HepG2 (cell line): ENCODE data around the gene PMM2.
A peak's percentile ranks its signal among the peaks of the same experiment; 100 is the strongest.

ENCODE experiments used
- BRCA1 ChIP-seq: sonication (generic); formaldehyde crosslinking; IDR thresholded peaks from 2 replicates; pipeline ENCODE4 v1.4.0; 2020; ENCODE audit warnings: missing genetic modification reagents
- CBX5 ChIP-seq: sonication (generic); formaldehyde crosslinking; IDR thresholded peaks from 2 replicates; pipeline ENCODE4 v1.4.0; 2020; ENCODE audit warnings: missing genetic modification reagents, borderline replicate concordance
- CREB1 ChIP-seq, 2 experiments: fragments of 450-650 bp in 1 of 2; IDR thresholded peaks; 2 replicates each; pipeline ENCODE4 v1.6.1; 2016 to 2017; ENCODE audit warnings: control low read depth in 1 of 2, mild to moderate bottlenecking in 1 of 2, missing compliant biosample characterization in 1 of 2, missing genetic modification characterization in 1 of 2
- CTCF ChIP-seq: sonication (generic); formaldehyde crosslinking; IDR thresholded peaks from 2 replicates; pipeline ENCODE4 v1.5.0; 2020; ENCODE audit warnings: mild to moderate bottlenecking, missing genetic modification reagents, moderate library complexity
- FOXP4 ChIP-seq: sonication (generic); formaldehyde crosslinking; IDR thresholded peaks from 2 replicates; pipeline ENCODE4 v1.4.0; 2020; ENCODE audit warnings: missing genetic modification reagents
- MAFF ChIP-seq: IDR thresholded peaks from 2 replicates; pipeline ENCODE4 v1.6.1; 2011; ENCODE audit warnings: low read depth, low read length, improper control_type of control experiment
- POLR2A ChIP-seq, 2 experiments: IDR thresholded peaks; 2 replicates each; pipeline ENCODE4 v1.6.1; 2011; ENCODE audit warnings: low read depth in 2 of 2, low read length in 2 of 2, mild to moderate bottlenecking in 1 of 2, moderate library complexity in 1 of 2; ENCODE audit not compliant: insufficient read depth in 1 of 2
- TCF12 ChIP-seq, 2 experiments: fragments of 450-650 bp in 1 of 2; sonication (generic) in 1 of 2; formaldehyde crosslinking in 1 of 2; IDR thresholded peaks; 2 replicates each; pipeline versions ENCODE4 v1.6.1 to v1.8.0; 2017 to 2022; ENCODE audit warnings: antibody characterized with exemption in 1 of 2, mild to moderate bottlenecking in 1 of 2, missing genetic modification reagents in 1 of 2, moderate library complexity in 1 of 2
- ZBTB43 ChIP-seq: sonication (generic); formaldehyde crosslinking; conservative IDR thresholded peaks from 2 replicates; pipeline ENCODE4 v1.4.0; 2020; ENCODE audit warnings: missing genetic modification reagents
- ZNF180 ChIP-seq: sonication (generic); formaldehyde crosslinking; IDR thresholded peaks from 2 replicates; pipeline ENCODE4 v1.4.0; 2020; ENCODE audit warnings: low read depth, missing genetic modification reagents, borderline replicate concordance
- ZSCAN29 ChIP-seq: sonication (generic); formaldehyde crosslinking; conservative IDR thresholded peaks from 2 replicates; pipeline ENCODE4 v1.4.0; 2020; ENCODE audit warnings: mild to moderate bottlenecking, missing genetic modification reagents

GRCh38 chr16:8868416-8869211 lies 71.0 kb downstream of the PMM2 start, which contains the start of gene CARHSP1:
- TF ChIP-seq POLR2A (IDR thresholded peaks at IDR 0.05; ENCODE audit: insufficient read depth in 1 of 2, low read depth in 2 of 2, low read length in 2 of 2) (peak in 1 of 2 experiments; percentile 88; a peak in 2 of 4 replicates), ZBTB43 (CRISPR knock-in tag) (peak; percentile 13; the same call in 1 of the 2 replicates), CBX5 (no peak; the same call in 1 of the 2 replicates), BRCA1 (no peak), FOXP4 (no peak), ZNF180 (0 out of 2 replicates have a peak, but pooled peaks have one; percentile 42), ZSCAN29 (CRISPR knock-in tag) (no peak), CTCF (no peak), CREB1 (IDR thresholded peaks at IDR 0.05) (no peak), CREB1 (CRISPR knock-in tag; IDR thresholded peaks at IDR 0.05) (no peak), TCF12 (IDR thresholded peaks at IDR 0.05) (no peak), TCF12 (CRISPR knock-in tag; IDR thresholded peaks at IDR 0.05) (peak; percentile 54; the same call in 1 of the 2 replicates), MAFF (no peak)
